ENCODE data around the gene CSNK2A2. TPM values are rescaled to one million over a fixed set of nuclear protein-coding genes. Genes with fewer than 3 reads are reported as not detected.

The CSNK2A2 gene
- total and polyA plus RNA-seq, 2 experiments from 2014 or later = 44.7 to 102 TPM

- Histone ChIP-seq H3K36me3 (ENCODE audit: insufficient read depth) (no peaks in the 10 kb centered on the region; the same call in 1 of the 2 replicates), H3K27ac (ENCODE audit: low read depth) (no peak overlapping the region), H4K20me1 (replicated peaks; ENCODE audit: insufficient read depth) (peaks cover 63% of the 10 kb centered on the region), H3K4me1 (ENCODE audit: insufficient read depth) (peaks cover 26% of the 10 kb centered on the region), H3F3A (replicated peaks; ENCODE audit: low read depth) (no peaks in the 10 kb centered on the region), H3K4me2 (no peak overlapping the region), H3K9me2 (ENCODE audit: insufficient read depth) (no peaks in the 10 kb centered on the region), H3K4me3 (no peak overlapping the region), H3K27me3 (ENCODE audit: insufficient read depth) (no peaks in the 10 kb centered on the region), H3K79me2 (replicated peaks; ENCODE audit: insufficient read depth) (peaks cover 86% of the 10 kb centered on the region), H2AFZ (no peak overlapping the region)
- TF ChIP-seq ETS1 (IDR thresholded peaks at IDR 0.05) (no peak), ZNF331 (CRISPR knock-in tag; IDR thresholded peaks at IDR 0.05; ENCODE audit: low read depth) (no peak), EZH2phosphoT487 (IDR thresholded peaks at IDR 0.05; ENCODE audit: unreplicated experiment) (no peak), STAT1 (IDR thresholded peaks at IDR 0.05; ENCODE audit: unreplicated experiment) (no peak), CREB1 (CRISPR knock-in tag; IDR thresholded peaks at IDR 0.05; ENCODE audit: low read depth) (no peak), JUNB (IDR thresholded peaks at IDR 0.05; ENCODE audit: unreplicated experiment) (no peak)
- ATAC-seq (no peak), DNase-seq (ENCODE audit: low spot score) (no peak)
- Mint-ChIP-seq H3K9me3 (peaks cover 1% of the 10 kb centered on the region; the same call in 2 of the 3 replicates), H3K27ac (no peak overlapping the region), H3K4me1 (peaks cover 40% of the 10 kb centered on the region), H3K27me3 (ENCODE audit: insufficient read depth, low read depth, poor library complexity) (peaks cover 4% of the 10 kb centered on the region), H3K36me3 (ENCODE audit: low read depth) (peaks cover 1% of the 10 kb centered on the region; the same call in 2 of the 3 replicates), H3K4me3 (no peak overlapping the region)
Measured at GRCh38 chr16:58124601-58124915, 73.3 kb downstream of the CSNK2A2 start.

GRCh38 chr16:58123896-58124600 lies 73.9 kb downstream of the CSNK2A2 start:
- Mint-ChIP-seq H3K4me3 (no peak overlapping the region), H3K36me3 (ENCODE audit: low read depth) (no peaks in the 10 kb centered on the region), H3K27ac (no peak overlapping the region), H3K4me1 (peaks cover 40% of the 10 kb centered on the region), H3K27me3 (ENCODE audit: insufficient read depth, low read depth, poor library complexity) (no peaks in the 10 kb centered on the region), H3K9me3 (no peaks in the 10 kb centered on the region)
- H3K9me2 ChIP-seq (ENCODE audit: insufficient read depth) = no peaks in the 10 kb centered on the region
- H3K79me2 ChIP-seq (replicated peaks; ENCODE audit: insufficient read depth) = peaks cover 91% of the 10 kb centered on the region
- no peak overlapping the region for H2AFZ ChIP-seq
- H3K4me1 ChIP-seq (ENCODE audit: insufficient read depth) = peaks cover 26% of the 10 kb centered on the region
- H3K27me3 ChIP-seq (ENCODE audit: insufficient read depth) = no peaks in the 10 kb centered on the region
- no peaks in the 10 kb centered on the region; the same call in 1 of the 2 replicates for H3K36me3 ChIP-seq (ENCODE audit: insufficient read depth)
- no peak overlapping the region for H3K27ac ChIP-seq (ENCODE audit: low read depth)
- H3F3A ChIP-seq (replicated peaks; ENCODE audit: low read depth) = no peaks in the 10 kb centered on the region
- peaks cover 67% of the 10 kb centered on the region for H4K20me1 ChIP-seq (replicated peaks; ENCODE audit: insufficient read depth)
- H3K4me2 ChIP-seq = no peak overlapping the region
- H3K4me3 ChIP-seq = no peak overlapping the region
- ATAC-seq = no peak
- DNase-seq (ENCODE audit: low spot score) = no peak
- no peak for TF ChIP-seq CREB1 (CRISPR knock-in tag; IDR thresholded peaks at IDR 0.05; ENCODE audit: low read depth)
- TF ChIP-seq JUNB (IDR thresholded peaks at IDR 0.05; ENCODE audit: unreplicated experiment) = no peak
- no peak for TF ChIP-seq CTCF (conservative IDR thresholded peaks at IDR 0.05; ENCODE audit: low read depth in 2 of 2)
- TF ChIP-seq ETS1 (IDR thresholded peaks at IDR 0.05) = no peak
- TF ChIP-seq ZNF114 (CRISPR knock-in tag; IDR thresholded peaks at IDR 0.05) = no peak
- no peak for TF ChIP-seq STAT1 (IDR thresholded peaks at IDR 0.05; ENCODE audit: unreplicated experiment)
- no peak for TF ChIP-seq NANOG (IDR thresholded peaks at IDR 0.05; ENCODE audit: borderline replicate concordance)
- no peak for TF ChIP-seq REST (IDR thresholded peaks at IDR 0.05; ENCODE audit: unreplicated experiment)
- no peak for TF ChIP-seq EZH2 (IDR thresholded peaks at IDR 0.05; ENCODE audit: low read depth, unreplicated experiment)
- no peak for TF ChIP-seq ZNF331 (CRISPR knock-in tag; IDR thresholded peaks at IDR 0.05; ENCODE audit: low read depth)
